Stomach (tissue), 4 donors: ENCODE measurements around the gene TUBB1.

Experiments used
- CTCF ChIP-seq, 7 experiments: fragments of 450-650 bp in 4 of 7; fragments of 200-600 bp in 3 of 7; sonication (generic) in 3 of 7; IDR thresholded peaks; one replicate each; pipeline ENCODE4 v1.5.1; 2016 to 2019; ENCODE audit warnings: antibody characterized with exemption in 7 of 7, control low read depth in 2 of 7, mild to moderate bottlenecking in 1 of 7
- EP300 ChIP-seq: sonication (generic); formaldehyde crosslinking; IDR thresholded peaks from one replicate; pipeline ENCODE4 v1.6.1; 2017; ENCODE audit warnings: antibody characterized with exemption
- POLR2A ChIP-seq, 4 donors: fragments of 450-650 bp; IDR thresholded peaks; one replicate each; pipeline ENCODE4 v1.6.1; 2016; ENCODE audit warnings: antibody characterized with exemption in 4 of 4, control low read depth in 2 of 4, mild to moderate bottlenecking in 1 of 4, moderate library complexity in 1 of 4
- POLR2AphosphoS5 ChIP-seq, 3 donors: sonication (generic); formaldehyde crosslinking; IDR thresholded peaks; one replicate each; pipeline ENCODE4 v1.6.1; 2016; ENCODE audit warnings: antibody characterized with exemption in 3 of 3

DNA sequence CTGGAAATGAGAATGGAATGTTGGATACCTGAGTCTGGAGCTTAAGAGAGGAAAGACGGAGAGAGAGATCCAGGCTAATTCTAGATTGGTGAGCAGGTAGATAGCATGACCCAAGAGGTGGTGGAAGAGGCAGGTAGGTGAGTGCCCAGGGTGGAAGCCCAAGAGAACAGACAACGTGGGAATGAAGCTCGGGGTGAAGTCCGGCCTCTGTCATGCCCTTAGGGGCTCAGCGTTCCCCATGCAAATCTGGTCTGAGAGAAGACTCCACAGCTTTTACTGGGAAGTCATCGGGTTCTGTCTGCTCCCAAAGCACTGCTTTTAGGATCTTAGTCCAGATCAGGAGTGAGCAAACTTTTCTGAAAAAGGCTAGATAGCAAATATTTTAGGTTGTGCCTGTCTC lies 34.5 kb upstream of the TUBB1 start:
- TF ChIP-seq CTCF (IDR thresholded peaks at IDR 0.05) (no peak), POLR2AphosphoS5 (IDR thresholded peaks at IDR 0.05) (no peak), POLR2A (IDR thresholded peaks at IDR 0.05) (no peak), EP300 (no peak)
